CD4-positive, alpha-beta T cell treated with Interleukin-4 for 1 hour (primary cell): ENCODE results near the gene PLD1.
"Not testable (repeated sequence)": the region's sequence is repeated elsewhere in the genome, so short reads cannot be mapped to it uniquely, and the experiment has no call there.

Source experiments
- DNase-seq, 2 donors: peaks; one replicate each; pipeline ENCODE4 v3.0.0-alpha.2; 2020 to 2022

PLD1 gene

GRCh38 chr3:171649911-171650592, 160.2 kb downstream of the PLD1 start:
- DNase-seq: no peak

- DNase-seq: no peak
Observed at GRCh38 chr3:171649267-171649666, 161.0 kb downstream of the PLD1 start.

- DNase-seq: no peak
Observed at GRCh38 chr3:171648069-171648468, 162.2 kb downstream of the PLD1 start.

DNA sequence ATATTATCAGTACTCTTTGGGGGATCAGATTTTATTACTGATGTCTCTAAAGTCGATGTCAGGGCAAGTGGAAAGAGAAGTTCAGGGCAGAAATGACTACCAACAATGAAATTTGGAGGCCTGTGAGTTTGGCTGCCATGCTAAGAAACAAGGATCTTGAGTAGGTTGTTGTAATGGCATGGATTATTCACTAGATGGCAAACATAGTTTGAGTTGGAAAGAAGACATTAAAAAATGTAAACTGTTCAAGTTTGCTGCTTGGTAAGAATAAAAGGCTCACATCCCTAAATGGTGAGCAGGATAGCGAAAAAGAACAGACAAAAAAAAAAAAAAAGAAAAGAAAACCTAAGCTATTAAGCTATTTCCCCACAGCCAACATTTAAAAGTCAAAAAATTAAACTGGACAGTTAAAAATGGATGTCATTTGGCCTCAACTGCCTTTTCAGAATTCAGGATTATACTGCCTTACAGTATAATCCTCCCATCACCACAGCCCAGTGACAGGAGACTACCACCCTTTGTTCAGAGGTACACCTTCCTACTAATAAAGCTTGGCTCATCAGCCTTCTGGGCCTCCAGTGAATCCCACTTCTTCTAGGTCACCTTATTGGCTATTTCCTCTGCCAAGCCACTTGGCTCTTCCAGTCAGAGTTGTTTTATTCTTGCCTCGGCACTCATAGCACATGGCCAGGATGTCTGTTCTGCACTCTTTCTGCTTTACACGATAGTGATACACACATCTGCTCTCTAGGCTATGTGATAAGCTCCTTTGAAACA, 163.7 kb downstream of the PLD1 start:
- peak in 1 of 2 donors; percentile 32 for DNase-seq

DNA sequence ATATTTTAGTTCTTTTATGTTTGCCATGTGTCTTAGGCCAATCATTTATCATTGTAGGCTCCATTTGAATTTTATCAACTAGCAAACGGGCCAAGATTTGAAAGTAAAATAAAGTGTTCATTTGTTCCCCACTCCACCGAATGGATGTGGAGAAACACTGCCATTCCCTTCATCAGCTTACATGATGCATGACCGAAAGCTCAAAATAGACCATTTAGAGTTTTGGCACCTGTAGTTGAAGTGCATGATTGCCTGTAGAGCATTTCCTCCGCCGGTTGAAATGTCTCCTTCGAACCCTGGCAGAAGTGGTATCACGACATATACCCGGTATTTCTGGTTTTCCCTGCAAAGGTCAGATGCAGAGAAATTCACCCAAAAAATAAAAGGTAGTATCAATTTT, 165.6 kb downstream of the PLD1 start:
- DNase-seq: no peak

- DNase-seq: no peak
Observed at GRCh38 chr3:171643681-171644080, 166.6 kb downstream of the PLD1 start.

DNA sequence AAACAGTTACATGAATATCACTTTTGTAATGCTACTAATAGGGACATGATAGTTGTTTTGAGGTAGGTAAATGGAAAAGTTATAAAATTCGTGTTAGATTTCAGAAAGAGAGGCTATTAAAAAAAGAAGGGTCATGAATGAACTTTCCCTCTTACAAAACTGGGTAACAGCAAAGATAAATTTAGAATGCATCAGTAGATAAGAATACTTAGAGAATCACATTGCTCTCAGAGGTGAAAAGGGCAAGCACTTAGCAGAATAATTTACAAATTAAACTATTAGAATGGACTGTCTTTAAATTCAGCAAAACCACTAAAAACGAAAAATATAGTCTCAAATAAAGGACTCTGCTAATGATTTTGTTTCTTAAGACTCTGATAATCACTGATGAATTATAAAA, 167.2 kb downstream of the PLD1 start:
- no peak for DNase-seq

DNA sequence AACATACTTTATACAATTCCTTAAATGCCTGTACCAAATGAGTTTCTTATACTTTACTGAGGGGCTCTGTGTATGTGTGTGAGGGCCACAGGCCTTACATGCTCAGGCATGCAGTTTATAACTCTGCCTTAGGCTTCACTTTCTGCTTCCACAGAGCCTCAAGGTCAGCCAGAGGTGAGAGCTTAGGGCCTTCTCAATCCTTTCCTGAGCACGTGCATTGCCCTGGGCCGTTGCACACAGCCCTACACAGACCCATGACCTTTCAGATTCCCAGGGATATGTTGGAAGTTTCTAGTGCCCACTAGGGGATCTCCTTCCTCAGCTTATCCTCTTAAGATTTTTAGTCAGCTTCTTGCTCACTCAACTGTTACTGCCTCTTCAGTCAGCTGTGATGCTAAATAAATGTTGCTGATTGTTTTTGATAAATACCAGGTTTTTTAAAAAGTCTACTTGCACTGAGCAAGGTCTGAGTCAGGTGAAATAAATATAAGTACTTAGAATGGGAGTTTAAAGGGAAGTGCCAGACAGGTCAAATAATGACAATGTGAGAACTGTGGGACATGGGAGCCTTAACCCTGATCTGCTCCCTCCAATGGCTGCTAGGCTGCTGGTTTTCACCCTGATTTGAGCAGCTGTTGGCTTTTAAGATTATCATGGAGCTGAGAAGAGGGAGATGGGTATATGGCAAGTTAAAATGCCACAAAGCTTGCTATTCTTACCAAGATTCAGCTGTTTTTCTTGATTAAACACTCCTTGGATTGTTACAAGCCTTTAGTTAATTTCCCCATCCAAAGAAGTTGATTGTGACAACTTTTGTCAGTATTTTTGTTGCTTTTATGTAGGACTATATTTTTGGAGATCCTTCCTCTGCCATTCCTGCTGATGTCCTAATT, 169.5 kb downstream of the PLD1 start:
- no peak for DNase-seq

DNA sequence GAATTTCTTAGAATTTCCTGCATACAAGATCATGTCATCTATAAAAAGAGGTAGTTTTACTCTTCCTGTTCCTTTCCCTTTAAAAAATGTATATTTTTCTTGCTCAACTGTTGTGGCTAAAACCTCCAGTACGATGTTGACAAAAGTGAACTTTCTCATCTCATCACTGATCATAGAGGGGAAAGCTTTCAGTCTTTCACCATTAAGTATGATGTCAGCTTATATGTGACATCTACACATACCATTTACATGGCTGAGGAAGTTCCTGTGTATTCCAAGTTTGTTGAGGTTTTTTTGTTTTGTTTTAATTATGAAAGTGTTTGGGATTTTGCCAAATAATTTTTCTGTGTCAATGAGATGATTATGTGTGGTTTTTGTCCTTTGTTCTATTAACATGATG, 173.6 kb downstream of the PLD1 start:
- DNase-seq: no peak

DNA sequence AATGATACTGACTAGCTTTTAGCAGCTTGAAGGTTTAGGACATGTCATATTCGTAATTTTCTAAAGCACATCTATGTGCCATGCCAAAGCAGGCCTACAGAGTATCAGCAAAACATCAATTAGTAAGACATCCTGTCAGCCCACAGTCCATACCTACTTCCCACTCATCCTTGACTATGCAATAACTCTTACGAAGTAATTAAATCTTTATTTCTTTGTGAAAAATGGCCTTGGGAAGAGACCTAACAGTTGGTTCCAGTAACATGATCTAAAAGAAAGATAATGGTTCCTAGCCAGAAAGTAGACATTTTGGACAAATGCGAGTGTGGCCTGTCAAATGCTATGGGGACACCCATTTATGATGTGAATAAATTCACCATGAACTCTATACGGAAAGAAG, 177.5 kb downstream of the PLD1 start:
- no peak for DNase-seq

DNA sequence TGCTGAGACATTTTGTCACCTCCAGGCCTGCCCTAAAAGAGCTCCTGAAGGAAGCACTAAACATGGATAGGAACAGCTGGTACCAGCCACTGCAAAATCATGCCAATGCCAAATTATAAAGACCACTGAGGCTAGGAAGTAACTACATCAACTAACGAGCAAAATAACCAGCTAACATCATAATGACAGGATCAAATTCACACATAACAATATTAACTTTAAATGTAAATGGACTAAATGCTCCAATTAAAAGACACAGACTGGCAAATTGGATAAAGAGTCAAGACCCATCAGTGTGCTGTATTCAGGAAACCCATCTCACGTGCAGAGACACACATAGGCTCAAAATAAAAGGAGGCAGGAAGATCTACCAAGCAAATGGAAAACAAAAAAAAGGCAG, 183.5 kb downstream of the PLD1 start:
- DNase-seq: not testable (repeated sequence)

DNA sequence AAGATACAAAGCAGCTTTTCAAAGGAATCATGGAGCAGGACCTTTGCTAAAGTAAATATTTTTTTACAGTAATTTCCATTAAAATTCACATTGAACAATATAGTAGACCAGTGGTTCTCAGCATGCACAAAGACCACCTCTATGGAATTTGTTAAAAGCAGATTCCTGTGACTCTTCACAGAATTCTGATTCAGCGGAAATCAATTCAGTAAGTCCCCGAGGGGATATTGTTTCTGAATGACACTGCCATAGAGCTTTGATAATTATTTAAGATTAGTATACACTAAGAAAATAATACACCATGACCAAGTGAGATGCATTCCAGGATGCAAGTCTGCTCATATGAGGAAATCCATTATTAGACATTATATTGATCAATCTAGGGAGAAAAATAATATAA, 188.2 kb downstream of the PLD1 start:
- DNase-seq: no peak

DNA sequence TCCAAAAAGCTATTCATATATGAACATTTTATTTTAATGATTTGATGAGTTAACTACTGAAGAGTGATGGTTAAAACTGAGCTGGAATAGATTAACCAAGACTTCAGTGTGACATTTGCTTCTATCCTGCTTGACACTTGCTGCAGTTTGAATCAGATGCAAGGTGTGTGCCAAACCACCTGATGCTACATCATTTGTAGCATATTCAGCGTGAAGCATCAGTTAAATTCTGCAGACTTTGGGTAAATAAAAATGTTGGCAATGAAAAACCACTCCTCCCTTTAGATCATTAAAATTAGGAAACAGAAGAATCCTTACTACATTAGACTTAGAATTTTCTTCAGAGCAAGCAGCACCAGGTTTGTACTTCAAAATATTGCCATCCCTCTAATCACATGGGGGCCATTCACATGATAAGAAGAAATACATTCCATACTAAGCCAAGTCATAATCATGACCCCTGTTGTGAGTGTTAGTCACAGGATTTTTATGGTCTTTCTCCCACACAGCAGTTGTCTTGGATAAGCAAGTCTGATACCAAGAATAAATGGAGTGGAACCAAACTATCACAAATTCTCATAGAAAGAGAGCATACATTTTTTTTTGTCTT, 189.4 kb downstream of the PLD1 start:
- no peak for DNase-seq

DNA sequence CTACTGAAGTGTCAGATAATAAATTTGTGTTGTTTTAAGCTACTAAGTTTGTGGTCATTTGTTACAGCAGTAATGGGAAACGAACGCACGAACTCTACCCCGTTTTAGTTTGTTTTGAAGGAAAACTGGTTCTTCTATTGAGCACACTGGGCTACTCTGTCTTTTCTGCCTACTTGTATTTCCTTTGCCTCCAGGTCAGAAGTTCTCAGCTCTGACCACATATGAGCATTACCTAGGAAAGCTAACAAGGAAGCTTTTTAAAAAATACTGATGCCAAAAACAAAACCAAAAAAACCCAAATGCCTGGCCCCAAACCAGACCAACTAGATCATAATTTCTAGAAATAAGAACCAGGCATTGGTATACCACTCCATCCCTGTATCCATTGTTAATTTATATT, 193.5 kb downstream of the PLD1 start:
- no peak for DNase-seq

DNA sequence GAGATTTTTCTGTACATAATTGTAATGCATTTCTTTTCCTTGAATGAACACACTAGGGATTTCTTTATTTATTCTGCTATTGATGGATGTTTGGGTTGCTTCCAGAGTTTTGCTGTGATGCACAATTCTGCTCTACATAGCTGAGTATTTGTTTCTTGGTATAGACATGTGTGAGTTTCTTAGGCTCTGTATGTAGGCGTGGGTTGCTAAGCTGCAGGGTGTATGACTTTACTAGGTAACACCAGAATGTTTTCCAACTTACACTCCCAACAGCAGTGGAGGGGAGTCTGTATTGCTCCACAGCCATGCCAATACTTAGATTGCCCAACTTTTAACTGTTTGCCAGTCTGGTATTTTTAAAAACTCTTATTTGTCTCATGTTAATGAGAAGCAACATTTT, 194.6 kb downstream of the PLD1 start:
- no peak for DNase-seq

DNA sequence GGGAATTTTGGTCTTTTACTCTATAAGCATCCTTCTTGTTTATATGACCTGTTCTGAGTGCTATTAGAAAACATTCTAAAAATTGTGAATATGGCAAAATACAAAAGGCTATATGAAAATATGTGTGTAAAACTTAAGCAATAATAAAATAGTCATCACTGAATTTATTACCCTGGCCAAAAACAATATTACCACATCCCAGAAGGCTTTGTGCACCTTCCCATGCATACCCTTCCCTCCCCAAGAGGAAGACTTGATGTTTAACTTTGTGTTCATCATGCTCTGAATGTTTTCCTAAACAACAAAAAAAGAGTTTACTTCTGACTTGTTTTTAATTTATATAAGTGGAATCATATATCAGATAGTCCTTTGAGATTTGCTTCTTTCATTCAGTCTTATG, 195.0 kb downstream of the PLD1 start:
- no peak for DNase-seq

DNA sequence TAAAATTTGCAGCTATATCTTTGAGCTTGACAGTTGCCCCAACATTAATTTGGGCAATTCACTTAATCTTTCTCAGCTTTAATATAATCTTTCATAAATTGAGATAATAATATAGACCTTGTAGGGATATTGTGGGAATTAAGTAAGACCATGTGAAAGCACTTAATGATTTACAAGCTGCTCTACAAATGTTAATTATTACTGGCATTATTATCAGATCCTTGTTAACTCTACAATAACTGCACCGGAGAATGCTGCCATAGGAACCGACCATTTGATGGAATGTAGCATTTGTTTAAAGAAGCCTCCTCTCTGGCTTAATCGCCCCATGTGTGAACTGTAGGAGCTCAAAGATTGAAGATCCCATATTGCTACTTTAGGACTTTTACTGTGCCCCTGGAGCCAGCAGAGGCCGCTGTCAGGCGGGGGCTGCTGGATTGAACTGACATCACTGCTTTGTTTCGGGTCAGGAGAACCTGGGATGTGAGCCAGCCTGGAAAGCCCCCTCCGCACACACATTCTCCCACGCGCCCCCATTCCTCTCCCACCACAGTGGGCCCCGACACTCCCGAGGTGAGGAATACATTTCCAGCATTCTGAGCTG, 195.9 kb downstream of the PLD1 start:
- DNase-seq: no peak

- DNase-seq: no peak
Observed at GRCh38 chr3:171607452-171607851, 202.8 kb downstream of the PLD1 start.

GRCh38 chr3:171606151-171606751, 204.0 kb downstream of the PLD1 start:
- DNase-seq: no peak

DNA sequence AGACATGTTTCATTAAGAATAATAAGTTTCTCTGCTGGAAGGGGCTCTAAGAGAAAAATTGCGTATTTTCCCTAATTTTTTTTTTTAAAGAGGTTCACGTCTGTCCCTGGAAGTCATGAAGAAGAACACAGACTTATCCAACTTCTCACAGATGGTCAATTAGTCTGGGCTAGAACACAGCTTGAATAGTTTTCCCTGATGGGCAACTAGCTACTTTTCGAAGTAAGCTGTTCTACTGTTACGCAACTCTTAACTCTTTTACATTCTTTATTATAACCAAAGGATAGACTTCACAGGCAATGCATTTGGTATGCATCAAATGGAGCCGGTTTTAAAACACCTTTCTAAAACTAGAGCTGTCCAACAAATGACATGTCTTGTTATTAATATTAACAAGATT, 205.9 kb downstream of the PLD1 start:
- DNase-seq: no peak

DNA sequence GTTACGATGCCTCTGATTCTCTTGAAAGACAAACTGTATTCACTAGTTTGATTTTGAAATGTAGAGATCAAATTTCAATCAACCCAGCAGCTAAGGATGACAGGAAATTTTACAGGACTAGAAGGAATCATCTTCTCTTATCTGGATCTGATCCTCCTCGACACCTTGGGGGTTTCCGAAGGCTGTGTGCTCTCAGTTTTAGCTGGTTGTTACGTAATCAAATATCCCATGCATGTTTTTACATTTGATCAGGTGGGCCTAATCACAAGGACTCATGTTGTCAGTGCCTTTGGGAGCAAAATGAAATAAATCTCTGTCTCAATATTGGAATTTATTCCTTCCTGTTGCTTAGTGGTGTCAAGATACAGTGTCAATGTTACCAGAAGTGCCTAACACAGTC, 208.2 kb downstream of the PLD1 start:
- DNase-seq: no peak

GRCh38 chr3:171600030-171600429, 210.3 kb downstream of the PLD1 start:
- no peak for DNase-seq
